ENCODE measurements around the gene ZNF672.
"Not testable (repeated sequence)": the region's sequence is repeated elsewhere in the genome, so short reads cannot be mapped to it uniquely, and the experiment has no call there.

The ZNF672 gene

GRCh38 chr1:248837781-248838356, at the start of gene ZNF672:
TSS of gene ZNF672 (plus strand) at chr1:248838224. CDS start at chr1:248847275, 9,051 bp downstream.
- DNase-seq (ENCODE audit: low read depth): peak; percentile 79

DNA sequence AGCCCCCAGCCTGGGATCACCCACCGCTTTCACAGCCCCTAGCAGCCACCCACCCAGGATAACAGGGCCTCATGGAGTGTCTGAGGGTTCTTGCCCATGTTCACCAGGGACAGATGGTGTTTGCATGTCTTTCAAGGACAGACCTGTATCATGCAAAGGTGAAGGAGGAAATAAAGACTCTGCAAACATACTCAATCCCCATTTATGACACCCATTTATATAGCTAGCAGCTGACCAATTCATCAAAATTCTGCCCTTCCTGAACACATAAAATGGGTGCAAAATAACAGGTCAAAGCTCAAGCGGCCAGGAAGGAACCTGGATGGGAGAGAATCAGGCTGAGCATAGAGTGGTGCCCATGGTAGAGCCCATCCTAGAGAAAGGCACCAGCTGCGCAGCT, 49.7 kb upstream of the ZNF672 start:
- DNase-seq (ENCODE audit: low read depth): no peak

GRCh38 chr1:248789337-248789736, 48.7 kb upstream of the ZNF672 start:
- not testable (repeated sequence) for DNase-seq (ENCODE audit: low read depth)

DNA sequence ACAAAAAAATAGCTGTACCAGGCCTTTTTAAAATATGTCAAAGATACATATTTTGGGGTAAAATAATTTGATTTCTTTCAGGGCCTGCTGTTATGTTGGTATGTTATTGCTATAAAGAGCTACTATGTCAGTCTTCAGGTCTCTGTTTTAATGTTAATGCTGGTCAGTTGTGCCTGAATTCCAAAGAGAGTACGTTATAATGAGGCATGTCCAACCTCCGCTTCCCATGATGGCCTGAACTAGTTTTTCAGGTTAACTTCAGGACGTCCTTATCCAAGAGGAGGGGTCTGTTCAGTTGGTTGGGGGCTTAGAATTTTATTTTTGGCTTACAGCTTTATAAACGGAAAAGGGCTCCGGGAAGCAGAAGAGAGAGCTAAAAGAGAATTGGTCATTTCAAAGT, 47.6 kb upstream of the ZNF672 start:
- no peak for DNase-seq (ENCODE audit: low read depth)

DNA sequence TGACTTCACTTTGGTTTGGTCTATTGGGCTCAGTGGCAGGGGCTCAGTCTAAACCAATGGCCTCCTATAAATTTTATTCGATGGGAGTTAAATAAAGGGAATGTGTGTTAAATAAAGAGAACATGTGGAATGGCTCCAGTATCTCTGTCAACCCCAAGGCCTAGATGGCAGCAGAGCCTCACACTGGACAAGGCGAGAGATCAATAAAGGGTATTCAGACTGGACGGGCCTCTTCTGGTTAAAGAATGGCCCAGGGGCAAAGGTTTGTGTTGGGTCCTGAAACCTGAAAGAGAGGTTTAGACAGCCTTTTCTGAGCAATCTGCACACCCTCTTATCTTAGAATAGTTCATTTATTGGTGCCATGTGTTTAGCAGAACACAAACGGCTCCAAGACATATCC, 47.0 kb upstream of the ZNF672 start:
- DNase-seq (ENCODE audit: low read depth): no peak

DNA sequence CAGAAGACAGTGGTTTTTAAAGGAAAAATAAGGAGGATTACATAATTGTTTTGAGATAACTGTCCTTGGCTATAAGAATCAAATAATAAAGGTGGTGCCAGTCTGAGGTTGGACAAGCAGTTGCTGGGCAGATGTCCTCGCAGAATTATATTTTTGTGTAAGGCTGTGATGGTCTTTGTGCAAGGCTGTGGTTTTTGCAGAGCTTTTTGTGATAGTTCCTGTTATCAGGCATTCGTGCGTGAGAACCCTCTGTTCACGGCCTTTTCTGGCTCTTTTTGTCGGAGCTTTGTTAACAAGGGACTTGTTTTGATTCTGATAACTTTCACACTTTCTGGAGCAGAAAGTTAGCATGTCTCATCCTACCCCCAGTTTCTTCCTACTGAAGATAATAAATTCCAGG, 45.7 kb upstream of the ZNF672 start:
- DNase-seq (ENCODE audit: low read depth): no peak

- no peak for DNase-seq (ENCODE audit: low read depth)
Observed at GRCh38 chr1:248793592-248793991, 44.4 kb upstream of the ZNF672 start.

GRCh38 chr1:248794663-248795062, 43.4 kb upstream of the ZNF672 start:
- DNase-seq (ENCODE audit: low read depth): not testable (repeated sequence)

GRCh38 chr1:248798791-248799190, 39.2 kb upstream of the ZNF672 start:
- no peak for DNase-seq (ENCODE audit: low read depth)

- DNase-seq (ENCODE audit: low read depth): no peak
Observed at GRCh38 chr1:248800459-248800858, 37.6 kb upstream of the ZNF672 start.

GRCh38 chr1:248802454-248802853, 35.6 kb upstream of the ZNF672 start:
- no peak for DNase-seq (ENCODE audit: low read depth)

DNA sequence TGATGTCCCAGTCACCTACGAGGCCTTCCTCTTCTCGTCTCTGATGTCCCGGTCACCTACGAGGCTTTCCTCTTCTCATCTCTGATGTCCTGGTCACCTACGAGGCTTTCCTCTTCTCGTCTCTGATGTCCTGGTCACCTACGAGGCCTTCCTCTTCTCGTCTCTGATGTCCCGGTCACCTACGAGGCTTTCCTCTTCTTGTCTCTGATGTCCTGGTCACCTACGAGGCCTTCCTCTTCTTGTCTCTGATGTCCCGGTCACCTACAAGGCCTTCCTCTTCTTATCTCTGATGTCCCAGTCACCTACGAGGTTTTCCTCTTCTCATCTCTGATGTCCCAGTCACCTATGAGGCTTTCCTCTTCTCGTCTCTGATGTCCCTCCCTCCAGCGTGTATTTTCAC, 34.5 kb upstream of the ZNF672 start:
- DNase-seq (ENCODE audit: low read depth): not testable (repeated sequence)

DNA sequence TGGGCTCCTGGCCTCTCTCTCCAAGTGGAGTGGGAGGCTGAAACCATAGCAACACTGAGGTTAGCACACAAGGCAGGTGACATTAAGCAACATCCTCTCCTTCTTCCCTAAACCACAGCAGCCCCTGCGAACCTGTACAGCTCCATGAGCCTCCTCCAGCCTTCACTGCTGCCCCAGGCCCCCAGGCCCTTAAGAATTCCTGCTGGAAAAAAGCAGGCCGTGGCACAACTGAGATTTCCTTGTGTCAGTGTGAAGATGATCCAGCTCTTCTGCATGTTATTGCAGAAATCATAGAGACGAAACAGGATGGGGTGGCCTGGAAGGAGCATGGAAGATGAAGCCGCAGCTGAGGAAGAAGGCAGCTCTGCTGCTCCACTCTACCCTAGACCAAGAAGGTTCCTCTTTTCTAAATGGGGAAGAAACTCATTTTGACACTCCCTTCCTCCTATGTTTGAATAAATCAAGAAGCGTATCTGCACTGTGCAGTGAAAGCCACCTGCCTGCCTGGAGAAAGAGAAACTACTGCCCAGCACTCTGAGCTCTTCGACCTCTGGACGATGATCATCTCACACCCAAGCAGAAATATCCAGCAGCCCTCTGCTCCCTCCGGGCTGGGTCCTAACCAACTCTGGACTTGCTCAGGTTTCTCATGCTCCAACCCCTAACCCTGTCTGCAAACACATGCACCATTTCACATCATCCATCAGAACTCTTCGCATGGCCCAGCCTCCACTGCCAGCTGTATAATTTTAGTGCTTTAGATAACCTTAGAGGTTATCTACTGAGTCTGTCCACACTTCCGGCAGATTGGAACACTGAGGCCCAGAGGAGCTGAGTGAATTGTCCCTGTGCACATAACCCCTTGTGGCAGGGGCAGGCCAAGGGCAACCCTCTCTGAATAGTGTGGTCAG, 33.0 kb upstream of the ZNF672 start:
- DNase-seq (ENCODE audit: low read depth): no peak

GRCh38 chr1:248805876-248806275, 32.1 kb upstream of the ZNF672 start:
- no peak for DNase-seq (ENCODE audit: low read depth)

DNA sequence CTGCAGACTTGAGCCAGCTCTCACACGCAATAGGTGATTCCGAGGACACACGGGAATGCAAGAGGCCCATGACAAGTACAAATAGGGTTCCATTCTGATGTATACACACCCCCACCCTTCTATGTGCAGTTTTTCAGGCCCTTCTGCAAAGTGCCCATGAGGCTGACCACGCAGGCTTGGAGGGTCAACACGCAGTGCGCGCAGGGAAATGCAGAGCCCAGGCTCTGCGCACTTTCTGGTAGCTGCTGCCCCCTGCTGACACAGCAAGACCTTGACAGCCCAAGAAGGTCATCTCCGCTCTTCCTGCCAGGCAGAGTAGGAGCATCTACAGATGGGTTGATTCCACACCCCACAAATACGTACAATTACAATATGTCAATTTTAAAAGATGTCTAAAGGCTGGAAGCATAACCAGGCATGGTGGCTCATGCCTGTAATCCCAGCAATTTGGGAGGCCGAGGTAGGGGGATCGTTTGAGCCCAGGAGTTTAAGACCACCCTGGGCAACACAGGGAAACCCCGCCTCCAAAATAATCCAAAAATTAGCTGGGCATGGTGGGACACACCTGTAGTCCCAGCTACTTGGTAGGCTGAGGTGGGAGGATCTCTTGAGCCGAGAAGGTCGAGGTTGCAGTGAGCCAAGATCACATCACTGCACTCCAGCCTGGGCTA, 30.8 kb upstream of the ZNF672 start:
- DNase-seq (ENCODE audit: low read depth): no peak

DNA sequence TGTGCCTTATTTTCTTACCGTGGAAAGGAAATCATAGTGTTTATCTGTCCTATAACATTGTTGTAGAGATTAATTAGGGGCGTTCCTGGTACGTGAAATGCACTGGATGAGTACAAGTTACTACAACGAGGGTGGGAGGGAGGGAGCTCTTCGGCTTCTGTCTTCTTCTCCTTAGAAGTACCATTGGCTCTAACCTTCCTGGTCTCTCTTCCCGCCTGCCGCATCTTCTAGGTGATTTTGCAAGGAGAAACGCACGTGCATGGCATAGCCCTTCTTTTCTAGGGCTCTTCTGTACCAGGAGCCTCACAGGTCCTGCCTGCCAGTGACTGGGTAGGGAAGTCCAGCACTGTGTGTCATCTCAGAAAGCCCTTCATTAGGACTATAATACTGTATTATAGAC, 29.1 kb upstream of the ZNF672 start:
- DNase-seq (ENCODE audit: low read depth): no peak

DNA sequence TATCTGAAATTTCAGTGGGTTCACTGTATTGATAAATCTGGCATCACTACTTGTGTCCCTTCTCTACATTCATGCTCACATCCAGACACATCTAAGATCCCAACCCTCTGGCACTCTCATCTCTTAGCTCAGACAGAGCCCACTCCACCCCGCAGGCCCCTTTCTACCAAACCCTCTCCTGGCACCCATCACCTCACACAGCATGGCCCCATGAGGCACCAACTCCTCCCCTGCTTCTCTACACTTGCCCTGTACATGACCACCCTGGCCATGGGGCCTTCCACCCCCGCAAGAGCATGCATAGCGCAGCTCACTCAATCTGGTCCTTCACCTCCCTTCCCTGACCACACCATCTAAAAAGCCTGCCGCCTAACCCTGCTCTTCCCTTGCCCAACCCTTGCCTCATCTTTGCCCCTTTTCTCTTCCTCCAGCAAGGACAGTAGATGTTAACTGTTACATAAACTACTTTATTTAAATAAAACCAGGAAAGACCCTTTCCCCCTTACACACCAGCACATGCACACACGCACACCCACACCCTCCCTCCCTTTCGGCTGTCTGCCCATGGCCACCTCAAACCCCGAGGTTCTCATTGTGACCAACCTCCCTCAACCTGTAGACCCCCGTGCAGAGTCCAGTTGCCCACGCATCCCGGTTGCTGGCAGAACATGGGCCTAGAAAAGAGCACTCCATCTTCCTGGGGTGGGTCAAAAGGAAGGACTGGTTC, 27.9 kb upstream of the ZNF672 start:
- DNase-seq (ENCODE audit: low read depth): no peak

- DNase-seq (ENCODE audit: low read depth): no peak
Observed at GRCh38 chr1:248810727-248811513, 27.1 kb upstream of the ZNF672 start.

- no peak for DNase-seq (ENCODE audit: low read depth)
Observed at GRCh38 chr1:248811514-248812490, 26.2 kb upstream of the ZNF672 start.

- DNase-seq (ENCODE audit: low read depth): no peak
Observed at GRCh38 chr1:248812736-248813425, 25.1 kb upstream of the ZNF672 start.
